GM12865 (cell line): ENCODE measurements around the gene MBTPS1.

ENCODE experiments used
- DNase-seq: peaks from one replicate; pipeline ENCODE4 v3.0.0; 2010; ENCODE audit warnings: low read depth
- H3K4me3 ChIP-seq: 2 replicates; pipeline ENCODE4 v1.5.1; 2011; ENCODE audit warnings: mild to moderate bottlenecking, low read depth, low read length, control low read depth
- CTCF ChIP-seq: IDR thresholded peaks from 2 replicates; pipeline ENCODE4 v1.5.1; 2011; ENCODE audit warnings: low read length, control low read depth, low read depth, inconsistent platforms; ENCODE audit not compliant: insufficient read depth; ENCODE audit errors: missing control alignments

MBTPS1 gene

DNA sequence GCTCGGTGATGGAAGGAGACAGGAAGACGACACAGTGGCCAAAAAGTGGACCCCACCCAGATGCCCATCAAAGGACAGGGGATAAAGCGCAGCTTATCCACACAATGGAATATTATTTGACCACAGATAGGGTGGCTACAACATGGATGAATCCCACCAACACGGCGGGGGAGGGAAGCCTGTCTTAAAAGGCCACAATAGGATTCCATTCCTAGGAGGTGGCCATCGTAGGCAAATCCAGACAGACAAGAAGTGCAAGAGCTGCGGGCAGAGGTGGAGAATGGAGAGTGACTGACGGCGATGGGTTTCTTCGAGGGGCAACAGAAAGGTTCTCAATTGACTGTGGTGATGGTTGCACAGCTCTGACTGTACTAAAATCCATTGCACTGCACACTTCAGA, 90.1 kb downstream of the MBTPS1 start:
- no peak for DNase-seq
- TF ChIP-seq CTCF, result no peak
- H3K4me3 ChIP-seq, result no peak overlapping the region

DNA sequence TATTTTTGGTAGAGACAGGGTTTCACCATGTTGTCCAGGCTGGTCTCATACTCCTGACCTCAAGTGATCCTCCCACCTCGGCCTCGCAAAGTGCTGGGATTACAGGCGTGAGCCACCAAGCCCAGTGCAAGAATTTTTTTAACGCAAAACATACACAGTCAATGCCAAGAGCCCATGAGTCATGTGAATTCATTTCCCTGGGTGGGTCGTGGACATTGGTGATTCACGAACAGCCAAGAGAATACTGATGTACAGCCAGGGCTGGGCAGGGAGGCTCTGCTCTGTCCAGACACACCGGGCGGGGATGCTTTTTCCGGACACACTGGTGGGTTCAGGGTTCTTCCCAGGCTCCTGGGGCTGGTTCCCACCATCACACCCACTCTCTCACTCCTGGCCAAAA, 91.9 kb downstream of the MBTPS1 start:
- H3K4me3 ChIP-seq, result no peak overlapping the region
- DNase-seq, result no peak
- no peak for TF ChIP-seq CTCF

- TF ChIP-seq CTCF, result no peak
- no peak for DNase-seq
- no peak overlapping the region for H3K4me3 ChIP-seq
These were observed 94.1 kb downstream of the MBTPS1 start for GRCh38 chr16:84022644-84023043.

- no peak overlapping the region for H3K4me3 ChIP-seq
- TF ChIP-seq CTCF, result no peak
- no peak for DNase-seq
These were observed 95.3 kb downstream of the MBTPS1 start for GRCh38 chr16:84021488-84021887.

DNA sequence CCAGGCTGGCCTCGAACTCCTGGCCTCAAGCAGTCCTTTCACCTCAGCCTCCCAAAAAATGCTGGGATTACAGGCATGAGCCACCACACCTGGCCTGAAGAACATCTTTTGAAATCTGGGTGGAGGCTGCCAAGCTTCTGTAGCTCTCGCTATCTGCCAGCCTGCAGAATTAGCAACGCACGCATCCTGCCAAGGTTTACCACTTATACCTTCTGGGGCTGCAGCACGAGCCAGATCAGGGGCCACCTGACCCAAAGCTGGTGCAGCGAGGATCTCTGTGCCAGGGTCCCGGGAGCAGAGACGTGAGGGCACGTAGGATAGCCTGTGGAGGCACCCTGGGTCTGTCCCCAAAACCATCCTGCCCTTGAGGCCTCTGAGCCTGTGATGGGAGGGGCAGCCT, 96.4 kb downstream of the MBTPS1 start:
- no peak for DNase-seq
- H3K4me3 ChIP-seq, result no peak overlapping the region
- TF ChIP-seq CTCF, result no peak

- no peak overlapping the region for H3K4me3 ChIP-seq
- no peak for DNase-seq
- TF ChIP-seq CTCF, result no peak
These were observed 98.0 kb downstream of the MBTPS1 start for GRCh38 chr16:84018710-84019109.

GRCh38 chr16:84016477-84016876, 100.3 kb downstream of the MBTPS1 start:
- no peak for DNase-seq
- H3K4me3 ChIP-seq, result no peak overlapping the region
- no peak for TF ChIP-seq CTCF
